ENCODE measurements around the gene TPST2.

- no peak for TF ChIP-seq CTCF (IDR thresholded peaks at IDR 0.05; ENCODE audit: extremely low read depth in 1 of 2, insufficient read depth in 1 of 2, low read depth in 1 of 2, low read length in 2 of 2)
- TF ChIP-seq POLR2AphosphoS5 (IDR thresholded peaks at IDR 0.05; ENCODE audit: insufficient read depth, low read depth, low read length), result no peak
- no peak for TF ChIP-seq JUN (IDR thresholded peaks at IDR 0.05; ENCODE audit: borderline replicate concordance, insufficient read depth, insufficient read length, low read depth)
- no peak for TF ChIP-seq POLR2A (IDR thresholded peaks at IDR 0.05; ENCODE audit: low read depth, low read length)
- TF ChIP-seq FOS (IDR thresholded peaks at IDR 0.05; ENCODE audit: borderline replicate concordance, insufficient read depth, low read length), result no peak
- TF ChIP-seq MYC (IDR thresholded peaks at IDR 0.05; ENCODE audit: low read depth, low read length), result no peak
Observed at GRCh38 chr22:26615149-26615548, 25.2 kb upstream of the TPST2 start.
